ENCODE data around the gene EXO5. TPM values are rescaled to one million over a fixed set of nuclear protein-coding genes. Genes with fewer than 3 reads are reported as not detected.

The EXO5 gene
- total RNA-seq, 2 donors from 2014 or later = 6.6 to 6.7 TPM

Other genes with a start within 250 kb of the EXO5 start
- 10 to 100 TPM in 1 of 2 donors, 1 to 10 TPM in 1; 7.5 to 18.9 TPM for gene COL9A2, start 191.5 kb upstream of the EXO5 start, total RNA-seq
- gene SMAP2, start 135.0 kb upstream of the EXO5 start, total RNA-seq = 100 to 1,000 TPM; 219 to 280 TPM
- 1 to 10 TPM; 2.8 to 3.3 TPM for gene ZFP69B, start 58.3 kb upstream of the EXO5 start, total RNA-seq
- gene ZFP69, start 31.5 kb upstream of the EXO5 start, total RNA-seq = 1 to 10 TPM; 1.9 to 3.4 TPM
- 1 to 10 TPM; 3.5 to 5.8 TPM for gene ZNF684, start 22.9 kb downstream of the EXO5 start, total RNA-seq
- 1 to 10 TPM; 3.0 to 4.2 TPM for gene RIMS3, start 156.9 kb downstream of the EXO5 start, total RNA-seq
- 10 to 100 TPM; 61.2 to 65.2 TPM for gene NFYC, start 182.9 kb downstream of the EXO5 start, total RNA-seq